SIG-M5 treated with dmso at 0.1 percent for 504 hours (cell line): ENCODE measurements around the gene METTL8.
"Not testable (repeated sequence)": the region's sequence is repeated elsewhere in the genome, so short reads cannot be mapped to it uniquely, and the experiment has no call there.

ENCODE experiments used
- DNase-seq: peaks from one replicate; lab custom pipeline; 2025; ENCODE audit not compliant: unreplicated experiment; lab: John Stamatoyannopoulos, UW

Gene METTL8

DNA sequence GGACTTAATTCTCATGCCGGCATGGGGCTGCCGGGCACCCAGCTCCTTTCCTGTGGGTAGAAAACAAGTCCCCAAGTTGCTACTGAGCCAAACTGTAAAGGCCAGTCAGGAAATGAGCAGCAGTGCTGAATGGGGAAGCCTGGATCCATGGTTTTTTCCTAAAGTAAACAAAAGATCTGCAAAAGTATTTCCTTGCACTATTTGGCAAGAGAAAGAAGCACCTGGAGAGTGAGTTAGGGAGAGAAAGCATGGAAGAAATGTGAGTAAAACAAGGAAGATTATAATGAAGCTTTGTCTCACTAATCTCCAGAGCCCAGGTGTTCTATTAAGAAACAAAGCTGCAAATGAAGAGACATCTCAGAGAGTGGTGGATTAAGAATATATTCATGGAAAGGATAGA is 117.6 kb downstream of the METTL8 start:
- DNase-seq, result no peak

DNA sequence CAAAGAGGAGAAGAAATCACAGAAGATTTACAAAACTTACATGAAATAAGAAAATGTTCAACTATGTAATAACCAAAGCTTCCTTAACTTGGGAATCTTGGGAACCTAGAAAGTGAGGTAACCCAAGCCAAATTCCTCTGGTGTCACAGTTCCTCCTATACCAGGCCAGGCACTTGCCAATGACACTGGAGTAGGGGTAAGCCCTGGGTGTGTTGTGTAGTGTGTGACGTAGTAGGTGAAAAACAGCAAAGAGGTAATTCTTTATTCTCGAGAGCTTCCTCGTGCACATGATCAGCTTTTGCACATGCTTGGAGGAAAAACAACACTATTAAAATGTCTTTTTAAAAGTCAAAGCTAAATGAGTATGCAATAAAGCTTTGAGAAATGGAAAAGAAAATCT is 118.0 kb downstream of the METTL8 start:
- DNase-seq, result no peak

DNA sequence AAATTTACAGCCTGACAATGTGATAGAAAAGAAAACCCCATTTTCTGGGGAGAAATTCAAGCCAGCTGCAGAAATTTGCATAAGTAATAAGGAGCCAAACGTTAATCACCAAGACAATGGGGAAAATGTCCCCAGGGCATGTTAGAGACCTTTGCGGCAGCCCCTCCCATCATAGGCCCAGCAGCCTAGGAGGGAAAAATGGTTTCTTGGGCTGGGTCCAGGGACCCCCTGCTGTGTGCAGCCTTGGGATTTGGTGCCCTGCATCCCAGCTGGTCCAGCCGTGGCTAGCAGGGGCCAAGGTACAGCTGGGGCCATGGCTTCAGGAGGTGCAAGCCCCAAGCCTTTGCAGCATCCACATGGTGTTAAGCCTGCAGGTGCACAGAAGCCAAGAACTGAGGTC is 121.6 kb downstream of the METTL8 start:
- DNase-seq, result not testable (repeated sequence)

DNA sequence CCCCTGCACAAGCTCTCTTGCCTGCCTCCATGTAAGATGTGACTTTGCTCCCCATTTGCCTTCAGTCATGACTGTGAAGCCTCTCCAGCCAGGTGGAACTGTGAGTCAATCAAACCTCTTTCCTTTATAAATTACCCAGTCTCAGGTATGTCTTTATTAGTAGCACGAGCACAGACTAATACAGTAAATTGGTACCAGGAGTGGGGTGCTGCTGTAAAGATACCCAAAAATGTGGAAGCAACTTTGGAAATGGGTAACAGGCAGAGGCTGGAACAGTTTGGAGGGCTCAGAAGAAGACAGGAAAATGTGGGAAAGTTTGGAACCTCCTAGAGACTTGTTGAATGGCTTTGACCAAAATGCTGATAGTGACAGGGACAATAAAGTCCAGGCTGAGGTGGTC is 122.2 kb downstream of the METTL8 start:
- not testable (repeated sequence) for DNase-seq

DNA sequence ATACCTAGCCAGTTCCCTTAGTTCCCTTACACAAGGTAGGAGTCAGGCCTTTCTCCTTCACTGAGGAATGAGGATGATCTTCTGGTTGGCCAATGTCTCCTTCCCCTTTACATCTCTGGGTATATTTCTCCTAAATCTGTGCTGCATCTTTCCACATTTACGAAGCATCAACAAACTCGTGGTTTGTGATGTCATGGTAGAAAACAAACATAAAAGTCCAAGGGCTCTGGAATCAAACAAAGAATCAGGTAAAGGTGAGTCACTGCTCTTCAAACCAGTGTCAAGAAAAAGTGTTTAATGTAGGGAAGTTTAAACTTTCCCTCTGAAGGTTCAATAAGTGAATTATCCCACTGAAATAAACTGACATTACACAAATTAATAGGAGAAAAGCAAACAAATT is 122.9 kb downstream of the METTL8 start:
- DNase-seq, result no peak

DNA sequence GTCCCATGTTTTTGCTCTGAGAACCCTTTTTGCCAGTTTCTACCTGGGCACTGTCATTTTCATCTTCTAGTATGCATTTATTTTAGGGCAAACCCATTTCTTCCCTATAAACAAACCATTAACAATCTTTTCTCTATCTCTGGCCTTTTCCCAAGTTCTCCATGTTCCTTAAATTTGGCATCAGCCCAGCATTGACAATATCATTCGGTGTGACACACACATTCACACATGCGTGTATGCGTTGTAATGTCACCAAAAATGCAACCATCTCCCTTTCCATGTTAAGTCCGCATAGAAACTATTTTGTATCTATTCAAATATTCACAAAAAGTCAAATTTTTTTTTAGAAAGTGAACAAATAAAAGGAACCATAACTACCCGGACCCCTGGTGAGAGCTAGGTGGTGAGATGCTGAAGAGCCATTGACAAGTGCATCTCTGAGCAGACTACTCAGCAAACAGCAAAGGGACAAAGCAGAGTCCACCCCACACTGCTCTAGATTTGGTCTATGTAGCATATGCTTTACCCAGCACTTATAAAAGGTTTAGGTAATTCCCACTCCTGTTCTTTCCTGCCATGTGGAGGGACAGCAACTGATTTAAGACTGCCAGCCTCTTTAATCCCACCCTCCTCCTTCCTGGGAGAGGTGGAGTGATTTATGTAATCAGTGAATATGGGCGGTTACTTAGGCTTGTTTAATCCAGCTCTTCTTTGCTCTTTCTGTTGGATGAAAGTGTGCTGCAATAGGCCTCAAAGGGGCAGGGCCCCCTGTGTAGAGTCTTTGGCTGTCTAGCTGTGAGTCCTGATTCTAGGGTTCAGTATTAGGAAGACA is 124.1 kb downstream of the METTL8 start:
- no peak for DNase-seq

DNA sequence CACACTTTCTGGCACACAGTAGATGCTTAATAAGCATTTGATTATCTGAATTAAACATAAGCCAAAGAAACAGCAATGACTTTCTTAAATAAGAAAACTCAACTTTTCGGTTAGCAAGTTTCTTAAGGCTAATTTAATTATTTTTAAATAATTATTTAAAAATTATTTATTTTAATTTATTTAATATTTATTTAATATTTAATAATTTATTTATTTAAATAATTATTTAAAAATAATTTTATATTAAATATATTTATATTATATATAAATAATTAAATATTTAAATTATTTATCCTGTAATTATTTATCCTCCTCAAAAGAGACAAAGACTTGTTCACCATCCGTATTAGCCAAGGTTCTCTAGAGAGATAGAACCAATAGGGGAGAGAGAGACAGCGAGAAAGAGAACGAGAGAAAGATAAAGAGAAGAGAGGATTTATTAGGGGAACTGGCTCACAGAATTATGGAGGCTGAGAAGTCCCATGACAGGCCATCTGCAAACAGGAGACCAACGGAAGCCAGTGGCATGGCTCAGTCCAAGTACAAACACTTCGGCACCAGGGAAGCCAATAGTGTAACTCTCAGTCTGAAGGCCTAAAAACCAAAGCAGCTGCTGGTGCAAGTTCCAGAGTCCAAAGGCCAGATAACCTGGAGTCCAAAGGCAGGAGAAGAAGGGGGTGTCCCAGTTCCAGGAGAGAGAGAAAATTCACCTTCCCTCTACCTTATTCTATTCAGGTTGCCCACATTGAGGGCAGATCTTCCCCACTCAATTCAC is 125.3 kb downstream of the METTL8 start:
- DNase-seq, result no peak

DNA sequence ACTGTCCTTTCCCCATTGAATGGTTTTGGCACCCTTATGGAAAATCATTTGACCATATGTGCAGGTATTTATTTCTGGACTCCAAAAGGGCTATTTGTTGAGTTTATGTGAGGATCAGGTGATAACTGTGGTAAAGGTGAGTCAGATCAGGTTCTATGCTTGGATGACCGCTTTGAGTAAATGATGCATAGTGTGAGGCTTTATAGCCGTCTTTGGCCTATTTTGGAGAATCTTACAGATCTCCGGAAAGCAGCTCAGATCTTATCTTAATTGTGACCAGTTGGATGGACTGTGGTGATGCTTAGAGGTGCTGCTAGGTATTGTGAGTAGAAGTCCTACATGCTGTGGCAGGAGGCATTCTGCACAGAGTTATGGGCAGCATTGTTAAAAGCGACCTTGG is 126.2 kb downstream of the METTL8 start:
- no peak for DNase-seq

DNA sequence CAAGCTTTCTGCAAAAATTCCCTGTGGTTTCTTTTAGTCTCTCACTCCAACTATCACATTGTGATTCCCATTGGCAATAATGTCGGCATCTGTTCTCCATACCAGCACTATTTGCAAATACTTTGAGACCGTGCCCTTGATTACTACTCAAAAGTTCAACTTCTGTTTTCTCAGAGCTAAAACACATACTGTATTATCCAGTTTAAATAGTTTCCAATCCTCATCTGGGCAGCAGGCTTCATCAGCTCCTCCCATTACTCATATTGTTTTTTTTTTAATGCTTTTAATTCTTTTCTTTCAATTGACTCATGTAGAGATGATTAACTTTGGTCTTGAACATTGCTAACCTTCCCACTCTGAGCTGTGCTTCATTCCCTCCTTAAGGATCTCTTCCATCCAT is 135.8 kb downstream of the METTL8 start:
- no peak for DNase-seq

DNA sequence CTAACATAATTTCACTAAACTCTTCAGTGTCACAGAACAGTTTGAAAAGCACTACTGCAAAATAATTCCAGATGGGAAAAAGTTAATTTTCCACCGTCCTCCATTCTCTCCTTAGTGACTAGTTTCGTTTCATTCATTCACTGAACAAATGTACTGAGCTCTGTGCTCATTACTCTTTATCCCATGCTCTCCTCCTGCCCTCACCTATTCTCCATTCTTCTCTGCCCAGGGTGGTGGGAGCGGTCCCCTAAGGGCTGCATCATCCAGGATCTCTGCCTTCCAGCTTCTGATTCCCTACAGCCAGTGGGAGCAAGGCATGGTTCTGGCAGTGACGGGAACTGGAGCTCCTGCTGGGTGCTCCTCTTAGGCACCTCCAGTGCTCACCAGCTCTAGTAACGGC is 139.2 kb downstream of the METTL8 start:
- DNase-seq, result no peak

DNA sequence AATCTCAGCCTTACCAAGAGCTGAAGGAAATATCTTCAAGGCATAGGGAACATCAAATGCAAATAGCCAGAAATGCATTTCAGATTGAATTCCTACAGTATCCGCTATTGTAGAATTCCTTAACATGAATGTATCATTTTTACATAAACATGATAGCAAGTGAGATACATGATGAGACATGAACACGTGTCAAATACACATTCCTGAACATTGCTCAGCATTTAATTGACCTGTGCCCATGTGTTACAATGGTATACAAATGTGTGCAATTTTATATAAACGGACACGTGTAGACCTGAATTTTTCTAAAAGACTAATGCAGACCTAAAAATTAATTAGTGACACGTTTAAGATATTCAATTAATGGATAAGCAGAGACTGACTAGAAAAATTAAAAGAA is 140.1 kb downstream of the METTL8 start:
- no peak for DNase-seq

DNA sequence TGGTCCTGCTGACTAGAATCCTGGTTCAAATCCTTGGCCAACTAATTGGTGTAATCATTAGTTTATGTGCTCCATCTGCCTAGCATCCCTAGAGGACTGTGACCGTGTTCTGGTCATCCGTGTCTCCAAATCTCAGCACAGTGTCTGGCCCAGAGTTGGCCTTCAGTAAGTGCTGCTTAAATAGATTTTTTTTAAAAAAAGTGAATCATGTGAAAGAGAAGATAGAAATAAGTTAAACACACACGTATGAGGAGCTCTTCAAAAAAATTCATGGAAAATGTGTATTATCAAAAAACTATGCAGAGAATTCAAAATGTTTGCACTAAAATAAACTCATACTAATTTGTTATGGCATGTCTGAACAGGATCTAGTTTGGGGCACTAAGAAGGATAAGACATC is 143.8 kb downstream of the METTL8 start:
- no peak for DNase-seq

DNA sequence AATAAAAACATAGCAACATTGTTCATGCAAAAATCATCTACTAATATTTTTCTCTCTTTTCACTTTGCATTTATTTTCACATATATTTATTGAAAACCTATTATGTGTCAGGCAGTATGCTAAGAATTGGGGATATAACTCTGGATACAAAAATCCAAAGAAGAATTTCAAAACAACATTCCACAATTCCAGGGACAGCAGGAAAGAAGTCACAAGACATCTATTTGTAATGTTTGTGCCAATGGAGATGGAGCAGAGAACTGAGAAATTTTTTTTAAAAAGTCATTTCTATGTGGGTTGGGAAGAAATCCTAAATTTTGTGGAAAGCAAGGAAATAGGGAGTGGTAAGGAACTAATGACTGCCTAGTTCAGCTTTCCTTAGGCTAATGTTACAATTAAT is 144.5 kb downstream of the METTL8 start:
- no peak for DNase-seq

DNA sequence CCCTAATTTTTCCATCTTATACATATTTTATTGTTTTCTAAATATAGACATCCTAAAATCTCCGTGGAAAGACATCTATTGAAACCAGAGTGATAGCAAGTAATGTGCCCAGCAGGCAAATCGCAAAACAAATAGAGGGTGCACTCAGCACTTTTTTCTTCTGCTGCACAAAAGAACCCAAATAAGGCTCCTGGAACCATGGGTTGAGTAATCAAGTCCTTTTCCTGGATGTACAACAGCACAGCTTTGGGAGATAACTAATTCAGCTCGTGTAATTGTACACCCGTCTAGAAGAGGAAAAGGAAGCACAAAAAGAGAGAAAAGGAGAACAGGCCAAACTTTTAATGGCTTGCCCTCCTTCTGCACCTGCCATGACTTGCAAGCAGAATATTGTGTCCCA is 146.2 kb downstream of the METTL8 start:
- no peak for DNase-seq

DNA sequence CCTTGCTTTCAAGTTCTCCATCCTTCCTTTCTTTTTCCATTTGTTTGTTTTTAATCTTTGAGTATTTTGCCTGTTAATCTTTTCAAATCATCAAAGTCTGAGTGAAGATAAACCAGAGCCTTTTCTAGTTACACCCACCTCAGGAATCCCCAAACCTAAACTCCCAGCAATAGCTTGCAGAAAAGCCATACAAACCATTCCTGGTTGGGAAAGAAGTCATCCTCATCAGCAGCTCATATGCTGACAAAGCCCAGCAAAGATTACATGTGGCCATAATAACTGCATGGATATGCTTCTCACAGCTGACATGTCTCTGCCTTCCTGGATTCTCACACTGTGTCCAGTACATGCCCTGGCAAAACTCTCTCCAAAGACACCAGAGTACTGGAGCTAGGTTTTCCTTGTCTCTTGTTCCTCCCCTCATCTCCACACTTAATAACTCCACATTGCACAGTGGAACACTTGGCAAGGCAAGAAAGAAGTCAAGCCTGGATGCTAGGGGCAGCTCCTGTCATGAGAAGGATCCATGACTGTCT is 146.7 kb downstream of the METTL8 start:
- no peak for DNase-seq

DNA sequence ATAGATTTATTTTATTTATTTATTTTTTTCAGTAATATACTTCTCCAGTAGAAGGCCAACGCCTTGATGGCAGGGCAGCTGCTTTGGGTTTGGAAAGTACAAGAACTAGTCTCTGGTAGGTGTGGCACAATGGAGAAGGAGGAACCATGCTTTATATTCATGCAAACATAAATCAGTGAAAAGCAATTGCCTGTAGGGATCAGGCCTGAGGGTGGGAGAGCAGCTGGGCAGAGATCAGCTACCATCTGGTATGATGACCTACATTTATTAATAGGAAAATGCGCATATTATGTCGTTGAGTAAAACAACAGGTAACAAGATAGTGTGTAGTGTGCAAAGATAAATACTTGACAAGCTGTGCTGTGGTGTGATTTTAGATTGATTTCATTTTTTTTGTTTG is 152.7 kb downstream of the METTL8 start:
- no peak for DNase-seq

DNA sequence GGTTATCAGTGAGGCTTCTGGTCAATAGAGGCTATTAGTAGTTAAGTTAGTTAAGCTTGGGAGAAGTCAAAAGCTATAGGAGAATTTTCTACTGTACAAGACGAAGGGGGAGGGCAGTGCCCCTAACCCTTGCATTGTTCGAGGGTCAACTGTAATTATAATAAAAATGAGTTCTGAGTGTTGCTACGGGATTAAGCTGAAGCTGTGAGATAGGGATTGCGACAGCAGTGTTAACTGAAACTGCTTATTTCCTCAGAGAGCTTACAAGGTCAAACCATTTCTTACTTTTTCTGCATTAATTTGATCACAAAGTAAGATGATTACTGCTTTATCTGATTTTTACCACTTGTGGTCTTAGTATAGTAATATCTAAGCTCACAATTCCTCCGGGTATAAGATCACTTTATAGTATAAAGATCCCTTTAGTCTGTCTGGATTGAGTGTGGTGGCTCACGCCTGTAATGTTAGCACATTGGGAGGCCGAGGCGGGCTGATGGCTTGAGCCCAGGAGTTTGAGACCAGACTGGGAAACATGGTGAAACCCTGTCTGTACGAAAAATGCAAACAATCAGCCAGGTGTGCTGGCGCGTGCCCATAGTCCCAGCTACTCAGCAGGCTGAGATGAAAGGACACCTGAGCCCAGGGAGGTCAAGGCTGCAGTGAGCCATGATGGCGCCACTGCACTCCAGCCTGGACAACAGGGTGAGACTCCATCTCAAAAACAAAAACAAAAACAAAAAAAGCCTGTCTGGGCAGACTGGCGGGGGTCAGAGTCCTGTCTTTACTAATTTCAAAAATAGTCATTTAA is 153.6 kb downstream of the METTL8 start:
- no peak for DNase-seq

DNA sequence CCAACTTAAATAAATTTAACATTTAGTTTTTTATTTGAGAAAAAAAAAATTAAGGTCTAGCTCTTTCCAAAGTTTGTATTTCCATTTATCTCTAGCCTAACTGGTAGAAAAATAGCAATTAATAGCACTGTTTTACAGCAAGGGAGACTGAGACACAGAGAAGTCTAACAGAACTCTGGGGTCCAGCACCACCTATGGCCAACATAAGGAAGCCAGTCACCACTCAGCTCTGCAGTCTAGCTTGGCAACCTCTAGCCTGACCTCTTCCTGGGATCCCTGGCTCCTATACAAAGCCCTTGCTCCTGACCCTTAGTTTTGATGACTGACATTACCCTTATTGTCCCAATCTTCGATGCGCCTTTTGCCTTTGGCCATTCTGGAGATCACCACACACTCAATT is 159.0 kb downstream of the METTL8 start:
- no peak for DNase-seq

DNA sequence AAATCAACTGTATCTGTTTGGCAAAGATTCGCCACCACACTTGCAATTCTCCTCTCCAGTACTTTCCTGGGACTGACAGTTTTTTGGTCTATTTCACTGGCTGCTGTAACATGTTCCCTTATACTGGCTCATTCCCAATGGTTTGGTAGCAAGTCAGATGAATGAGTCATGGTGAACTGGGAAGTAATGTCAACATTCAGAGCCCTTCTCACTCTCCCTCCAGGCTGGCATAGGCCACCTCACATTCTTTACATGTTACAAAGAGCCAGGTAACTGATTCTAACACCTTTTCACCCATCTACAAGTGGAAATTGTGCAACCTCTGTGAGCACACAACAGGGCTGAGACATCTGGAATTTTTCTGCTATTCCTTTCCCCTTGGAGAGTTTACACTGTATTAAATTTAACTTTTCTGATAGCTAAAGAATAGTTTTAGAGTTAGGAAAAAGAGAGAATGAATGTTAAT is 161.8 kb downstream of the METTL8 start:
- peak; percentile 48 for DNase-seq

DNA sequence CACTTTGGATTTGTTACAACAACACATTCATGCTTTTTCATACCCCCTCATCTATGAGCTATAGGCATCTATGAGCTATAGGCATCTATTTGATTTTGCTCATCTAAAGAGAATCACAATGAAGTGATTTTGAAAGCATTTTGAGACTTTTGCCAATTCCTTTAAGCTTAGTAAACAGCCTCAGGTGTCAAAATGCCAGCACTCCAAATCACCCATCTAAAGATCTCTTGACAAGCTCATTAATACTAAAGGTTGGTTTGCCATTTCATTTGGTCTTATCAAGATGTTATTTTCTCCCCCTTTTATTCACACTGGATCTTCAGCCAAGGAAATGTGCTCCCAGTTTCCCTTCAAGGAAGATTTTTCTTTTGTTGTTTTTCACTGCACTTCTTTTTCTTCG is 162.4 kb downstream of the METTL8 start:
- no peak for DNase-seq
